Middle frontal gyrus (tissue), 1 donor: ENCODE results near the gene IPP.
A peak's percentile ranks its signal among the peaks of the same experiment; 100 is the strongest.
"Not testable (repeated sequence)": the region's sequence is repeated elsewhere in the genome, so short reads cannot be mapped to it uniquely, and the experiment has no call there.

Experiments used
- DNase-seq: peaks from one replicate; pipeline ENCODE4 v3.0.0-alpha.2; 2015; ENCODE audit warnings: low spot score; ENCODE audit errors: extremely low spot score

The IPP gene

GRCh38 chr1:45739641-45740156, 10.8 kb downstream of the IPP start:
- DNase-seq = not testable (repeated sequence)

DNA sequence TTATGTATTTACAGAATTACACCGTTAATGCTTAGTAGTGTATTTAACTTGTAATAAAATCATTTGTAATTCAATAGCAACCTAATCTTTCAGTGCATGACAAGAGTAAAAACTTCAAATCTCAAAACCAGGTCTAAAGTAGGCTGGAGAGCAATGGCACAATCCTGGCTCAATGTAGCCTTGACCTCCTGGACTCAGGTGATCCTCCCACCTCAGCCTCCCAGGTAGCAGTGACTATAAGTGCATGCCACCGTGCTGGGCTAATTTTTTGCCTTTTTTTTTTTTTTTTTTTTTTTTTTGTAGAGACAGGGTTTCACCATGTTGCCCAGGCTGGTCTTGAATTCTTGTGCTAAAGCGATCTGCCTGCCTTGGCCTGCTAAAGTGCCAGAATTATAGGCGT, 11.3 kb downstream of the IPP start:
- no peak for DNase-seq

DNA sequence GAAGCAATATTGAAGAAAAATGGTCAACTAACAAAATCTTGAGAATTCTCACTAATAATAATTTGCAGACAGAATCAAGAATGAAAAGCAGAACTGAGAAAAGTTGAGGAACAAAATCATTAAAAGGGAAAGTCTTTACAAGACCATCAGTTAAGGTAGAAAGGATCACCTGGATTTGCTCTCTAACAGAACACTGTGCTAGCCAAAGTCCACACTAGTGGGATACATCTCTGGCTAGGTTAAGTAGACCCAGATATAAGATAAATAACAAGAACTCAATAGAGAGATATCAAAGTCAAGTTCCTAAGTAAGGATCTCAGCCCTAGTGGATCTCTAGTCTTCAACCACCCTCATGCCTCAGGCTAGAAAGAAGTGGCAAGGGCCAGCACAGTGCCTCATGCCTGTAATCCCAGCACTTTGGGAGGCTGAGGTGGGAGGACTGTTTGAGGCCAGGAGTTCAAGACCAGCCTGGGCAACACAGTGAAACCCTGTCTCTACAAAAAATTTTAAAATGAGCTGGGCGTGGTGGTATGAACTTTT, 19.6 kb downstream of the IPP start:
- no peak for DNase-seq

GRCh38 chr1:45730075-45730779, 20.2 kb downstream of the IPP start:
- DNase-seq = no peak

DNA sequence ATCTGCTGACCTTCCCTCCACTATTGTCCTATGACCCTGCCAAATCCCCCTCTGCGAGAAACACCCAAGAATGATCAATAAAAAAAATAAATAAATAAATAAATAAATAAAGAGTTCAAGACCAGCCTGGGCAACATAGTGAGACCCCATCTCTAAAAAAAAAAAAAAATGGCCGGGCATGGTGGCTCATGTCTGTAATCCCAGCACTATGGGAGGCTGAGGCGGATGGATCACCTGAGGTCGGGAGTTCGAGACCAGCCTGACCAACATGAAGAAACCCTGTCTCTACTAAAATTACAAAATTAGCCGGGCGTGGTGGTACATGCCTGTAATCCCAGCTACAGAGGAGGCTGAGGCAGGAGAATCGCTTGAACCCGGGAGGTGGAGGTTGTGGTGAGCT, 24.4 kb downstream of the IPP start:
- DNase-seq = not testable (repeated sequence)

GRCh38 chr1:45723248-45723930, 27.1 kb downstream of the IPP start:
- DNase-seq = no peak

DNA sequence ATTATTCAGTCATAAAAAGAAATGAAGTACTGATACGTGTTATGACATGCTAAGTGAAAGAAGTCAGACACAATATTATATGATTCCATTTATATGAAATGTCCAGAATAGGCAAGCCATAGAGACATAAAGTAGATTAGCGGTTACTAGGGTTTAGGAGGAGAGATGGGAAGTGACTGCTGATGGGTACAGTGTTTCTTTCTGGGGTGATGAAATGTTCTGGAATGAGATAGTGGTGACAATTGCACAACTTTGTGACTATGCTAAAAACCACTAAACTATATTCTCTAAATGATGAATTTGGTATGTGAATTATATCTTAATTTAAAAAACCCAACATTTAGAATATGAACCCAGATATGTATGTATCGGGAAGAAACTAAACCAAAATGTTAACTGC, 27.6 kb downstream of the IPP start:
- no peak for DNase-seq

- no peak for DNase-seq
Observed at GRCh38 chr1:45721207-45721606, 29.2 kb downstream of the IPP start.

DNA sequence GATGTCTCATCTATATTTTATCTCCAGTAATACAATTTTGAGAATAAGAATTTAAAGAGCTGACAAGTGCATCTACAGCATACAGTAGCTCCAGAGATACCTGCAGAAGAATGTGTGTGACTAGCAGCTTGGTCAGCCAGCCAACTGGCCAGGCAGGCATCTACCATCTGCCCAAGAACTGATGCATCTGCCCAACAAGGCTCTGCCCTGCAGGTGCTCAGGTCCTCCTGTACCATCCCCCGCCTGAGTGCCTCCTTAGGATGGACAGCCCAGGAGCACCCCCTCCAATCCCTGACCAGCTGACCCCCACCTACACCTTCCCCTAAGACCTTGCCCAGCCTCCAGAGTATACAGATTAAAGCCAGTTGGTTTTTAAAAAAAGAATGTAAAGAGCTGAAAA, 32.2 kb downstream of the IPP start:
- DNase-seq = no peak

- DNase-seq = not testable (repeated sequence)
Observed at GRCh38 chr1:45717386-45717785, 33.1 kb downstream of the IPP start.

- no peak for DNase-seq
Observed at GRCh38 chr1:45716700-45717099, 33.8 kb downstream of the IPP start.

DNA sequence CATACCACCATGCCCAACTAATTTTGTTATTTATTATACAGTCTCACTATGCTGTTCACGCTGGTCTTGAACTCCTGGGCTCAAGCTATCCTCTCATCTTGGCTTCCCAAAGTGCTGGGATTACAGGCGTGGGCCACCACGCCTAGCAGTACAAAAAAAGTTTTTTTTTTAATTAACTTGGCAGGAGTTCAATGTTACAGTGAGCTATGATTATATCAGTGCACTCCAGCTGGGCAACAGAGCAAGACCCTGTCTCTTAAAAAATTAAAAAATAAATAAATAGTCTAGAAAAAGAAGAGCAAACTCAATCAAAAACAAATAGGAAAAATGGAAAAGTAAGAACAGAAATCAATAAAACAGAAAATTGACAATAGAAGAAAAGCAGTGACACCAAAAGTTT, 36.7 kb downstream of the IPP start:
- no peak for DNase-seq

DNA sequence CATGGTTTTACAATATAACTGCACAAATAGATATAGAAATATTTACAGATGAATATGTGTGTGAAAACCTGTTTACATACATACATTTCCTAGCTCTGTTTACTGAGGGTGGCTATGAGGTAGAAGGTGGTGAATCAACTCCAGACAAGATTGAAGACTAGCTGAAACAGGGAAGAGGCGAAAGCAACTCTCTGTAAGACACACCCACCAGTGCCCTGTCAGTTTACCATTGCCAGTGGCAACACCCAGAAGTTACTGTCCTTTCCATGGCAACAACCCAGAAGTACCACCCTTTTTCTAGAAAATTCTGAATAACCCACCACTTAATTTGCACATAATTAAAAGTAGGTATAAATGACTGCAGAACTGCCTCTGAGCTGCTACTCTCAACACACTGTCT, 45.8 kb downstream of the IPP start:
- no peak for DNase-seq

DNA sequence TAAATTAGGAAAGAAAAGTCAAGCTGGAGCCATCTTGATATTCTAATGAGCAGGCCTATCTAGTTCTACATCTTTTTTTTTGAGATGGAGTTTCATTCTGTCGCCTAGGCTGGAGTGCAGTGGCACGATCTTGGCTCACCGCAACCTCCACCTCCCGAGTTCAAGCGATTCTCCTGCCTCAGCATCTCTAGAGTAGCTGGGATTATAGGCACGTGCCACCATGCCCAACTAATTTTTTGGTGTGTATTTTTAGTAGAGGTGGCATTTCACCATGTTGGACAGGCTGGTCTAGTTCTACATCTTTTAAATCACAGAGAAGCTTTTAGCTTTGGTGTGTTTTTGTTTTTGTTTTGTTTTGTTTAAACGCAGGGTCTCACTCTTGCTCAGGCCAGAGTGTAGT, 55.6 kb downstream of the IPP start:
- no peak for DNase-seq

- not testable (repeated sequence) for DNase-seq
Observed at GRCh38 chr1:45693811-45694210, 56.6 kb downstream of the IPP start.

GRCh38 chr1:45687754-45688740, 62.4 kb downstream of the IPP start, which contains the start of gene TMEM69:
TMEM69 (plus strand) TSS chr1:45688181; CDS start chr1:45691069, 2,888 bp downstream.
- DNase-seq = peak; percentile 67

DNA sequence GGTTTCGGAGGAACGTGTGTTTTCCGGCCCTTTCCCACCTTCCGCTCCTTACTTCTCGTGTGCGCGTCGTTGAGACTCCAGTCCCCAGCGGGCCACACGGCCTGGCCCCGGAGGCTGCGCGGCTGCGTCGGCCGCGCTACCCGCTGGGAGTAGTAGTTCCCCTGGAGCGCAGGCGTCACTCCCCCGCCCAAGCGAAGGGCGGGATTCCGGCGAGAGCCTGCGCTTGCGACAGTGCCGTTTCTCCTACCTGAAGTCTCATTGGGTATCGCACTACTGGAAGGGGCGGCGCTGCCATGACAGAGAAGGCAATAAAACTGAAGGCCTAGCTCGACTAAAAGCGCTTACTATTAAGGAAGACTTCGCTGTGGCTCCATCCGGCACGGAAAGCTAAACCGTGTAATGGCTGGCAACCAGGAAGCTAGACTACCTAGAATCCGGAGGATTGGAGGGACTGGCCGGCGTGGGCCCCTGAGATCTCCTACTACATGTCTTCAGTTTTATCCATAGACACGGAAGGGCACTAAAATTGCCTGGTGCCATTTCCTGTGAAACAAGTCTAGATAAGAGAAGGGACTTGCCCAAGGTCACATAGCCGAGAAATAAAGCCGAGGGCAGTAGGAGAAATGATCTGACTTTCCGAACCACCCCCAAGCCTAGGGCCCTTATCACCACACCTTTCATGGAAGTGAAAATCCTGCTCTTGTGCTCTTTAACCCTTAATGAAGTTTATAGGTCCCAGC, 63.3 kb downstream of the IPP start:
- DNase-seq = peak; percentile 96

- DNase-seq = peak; percentile 92
Observed at GRCh38 chr1:45686288-45687013, 64.0 kb downstream of the IPP start, which contains the start of gene GPBP1L1. GPBP1L1 (minus strand) TSS chr1:45686533; CDS start chr1:45659087, 27,446 bp downstream.

DNA sequence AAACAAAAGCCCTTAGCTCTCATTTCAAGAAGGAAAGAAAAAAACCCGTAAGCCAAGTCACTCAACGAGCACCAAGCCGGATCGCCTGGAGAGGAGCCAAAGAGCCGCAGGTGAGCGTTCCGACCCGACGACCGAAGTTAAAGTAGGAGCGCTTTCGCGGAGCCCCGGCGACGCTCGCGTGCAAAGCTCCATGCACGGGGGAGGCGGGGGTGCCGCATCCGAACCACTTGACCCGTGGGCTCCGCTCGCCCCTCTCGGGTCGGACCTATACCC, 64.5 kb downstream of the IPP start:
- DNase-seq = no peak
